ENCODE measurements around the gene USP15.

The USP15 gene

GRCh38 chr12:62247281-62248045 is 12.7 kb upstream of the USP15 start:
- TF ChIP-seq SIN3A (IDR thresholded peaks at IDR 0.05; ENCODE audit: borderline replicate concordance, insufficient read depth, low read length) (no peak), TAF1 (IDR thresholded peaks at IDR 0.05; ENCODE audit: borderline replicate concordance, insufficient read depth, low read length) (no peak), POLR2AphosphoS5 (IDR thresholded peaks at IDR 0.05; ENCODE audit: low read depth, low read length) (no peak), REST (IDR thresholded peaks at IDR 0.05; ENCODE audit: insufficient read depth in 1 of 2, low read depth in 2 of 2, low read length in 2 of 2) (no peak), FOXP2 (optimal IDR thresholded peaks at IDR 0.05; ENCODE audit: borderline replicate concordance, extremely low read depth, extremely low read length, insufficient read depth) (no peak)

- no peak for TF ChIP-seq POLR2AphosphoS5 (IDR thresholded peaks at IDR 0.05; ENCODE audit: low read depth, low read length)
- no peak for TF ChIP-seq TAF1 (IDR thresholded peaks at IDR 0.05; ENCODE audit: borderline replicate concordance, insufficient read depth, low read length)
- TF ChIP-seq FOXP2 (optimal IDR thresholded peaks at IDR 0.05; ENCODE audit: borderline replicate concordance, extremely low read depth, extremely low read length, insufficient read depth), result no peak
- TF ChIP-seq REST (IDR thresholded peaks at IDR 0.05; ENCODE audit: insufficient read depth in 1 of 2, low read depth in 2 of 2, low read length in 2 of 2), result no peak
- TF ChIP-seq SIN3A (IDR thresholded peaks at IDR 0.05; ENCODE audit: borderline replicate concordance, insufficient read depth, low read length), result no peak
These were observed 11.3 kb upstream of the USP15 start for GRCh38 chr12:62248873-62249272.

GRCh38 chr12:62249419-62249818 is 10.8 kb upstream of the USP15 start:
- TF ChIP-seq FOXP2 (optimal IDR thresholded peaks at IDR 0.05; ENCODE audit: borderline replicate concordance, extremely low read depth, extremely low read length, insufficient read depth) (no peak), SIN3A (IDR thresholded peaks at IDR 0.05; ENCODE audit: borderline replicate concordance, insufficient read depth, low read length) (no peak), POLR2AphosphoS5 (IDR thresholded peaks at IDR 0.05; ENCODE audit: low read depth, low read length) (no peak), REST (IDR thresholded peaks at IDR 0.05; ENCODE audit: insufficient read depth in 1 of 2, low read depth in 2 of 2, low read length in 2 of 2) (no peak), TAF1 (IDR thresholded peaks at IDR 0.05; ENCODE audit: borderline replicate concordance, insufficient read depth, low read length) (no peak)

- no peak for TF ChIP-seq FOXP2 (optimal IDR thresholded peaks at IDR 0.05; ENCODE audit: borderline replicate concordance, extremely low read depth, extremely low read length, insufficient read depth)
- no peak for TF ChIP-seq POLR2AphosphoS5 (IDR thresholded peaks at IDR 0.05; ENCODE audit: low read depth, low read length)
- TF ChIP-seq REST (IDR thresholded peaks at IDR 0.05; ENCODE audit: insufficient read depth in 1 of 2, low read depth in 2 of 2, low read length in 2 of 2), result no peak
- TF ChIP-seq TAF1 (IDR thresholded peaks at IDR 0.05; ENCODE audit: borderline replicate concordance, insufficient read depth, low read length), result no peak
- no peak for TF ChIP-seq SIN3A (IDR thresholded peaks at IDR 0.05; ENCODE audit: borderline replicate concordance, insufficient read depth, low read length)
These were observed 9.3 kb upstream of the USP15 start for GRCh38 chr12:62250671-62251608.

Data from PFSK-1 (cell line).